Measurements from ENCODE around the gene ARHGEF28. TPM values are rescaled to one million over a fixed set of nuclear protein-coding genes. Genes with fewer than 3 reads are reported as not detected.
A peak's percentile ranks its signal among the peaks of the same experiment; 100 is the strongest.

ARHGEF28 gene
- total RNA-seq, 1 experiment from 2014 or later, result 0.42 TPM

GRCh38 chr5:73902327-73903051 is 276.5 kb downstream of the ARHGEF28 start:
- Histone ChIP-seq H3K4me3 (ENCODE audit: insufficient read depth, low read depth, low read length) (no peak overlapping the region), H3K36me3 (replicated peaks; ENCODE audit: control insufficient read depth, insufficient read depth, low read length) (no peaks in the 10 kb centered on the region), H3K27me3 (ENCODE audit: control insufficient read depth, insufficient read depth, low read length) (no peaks in the 10 kb centered on the region)
- peak; percentile 57 for DNase-seq

DNA sequence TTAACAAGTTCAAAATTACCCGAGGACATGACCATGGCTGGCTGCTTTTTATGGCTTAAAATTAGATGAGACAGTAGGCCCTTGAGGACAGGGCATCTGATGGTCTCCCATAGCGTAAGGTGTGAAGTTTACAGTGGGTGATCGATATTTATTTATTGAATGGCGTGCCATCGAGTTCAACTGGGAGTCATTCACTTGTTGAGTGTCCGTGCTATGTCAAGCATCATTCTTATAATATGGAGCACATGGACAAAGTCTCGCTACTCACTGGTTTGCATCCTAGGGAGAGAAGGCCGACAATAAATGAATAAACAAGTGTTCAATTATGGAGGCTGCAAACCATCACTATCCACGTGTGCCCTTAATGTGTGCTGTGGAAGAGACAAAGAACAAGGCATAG is 277.2 kb downstream of the ARHGEF28 start:
- Histone ChIP-seq H3K4me3 (ENCODE audit: insufficient read depth, low read depth, low read length) (no peak overlapping the region), H3K36me3 (replicated peaks; ENCODE audit: control insufficient read depth, insufficient read depth, low read length) (no peaks in the 10 kb centered on the region), H3K27me3 (ENCODE audit: control insufficient read depth, insufficient read depth, low read length) (no peaks in the 10 kb centered on the region)
- no peak for DNase-seq

DNA sequence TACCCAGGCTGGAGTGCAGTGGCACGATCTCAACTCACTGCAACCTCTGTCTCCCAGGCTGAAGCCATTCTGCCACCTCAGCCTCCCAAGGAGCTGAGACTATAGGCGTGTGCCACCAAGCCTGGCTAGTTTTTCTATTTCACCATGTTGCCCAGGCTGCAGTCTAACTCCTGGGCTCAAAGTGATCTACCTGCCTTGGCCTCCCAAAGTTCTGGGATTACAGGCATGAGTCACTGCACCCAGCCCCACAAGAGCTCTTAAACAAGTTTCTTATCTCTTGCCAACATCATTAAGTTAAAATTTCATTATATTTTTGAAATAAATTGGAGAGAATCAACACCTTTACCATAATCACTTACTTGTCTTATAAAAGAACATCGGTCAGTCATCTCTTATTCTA is 280.3 kb downstream of the ARHGEF28 start:
- Histone ChIP-seq H3K4me3 (ENCODE audit: insufficient read depth, low read depth, low read length) (no peak overlapping the region), H3K36me3 (replicated peaks; ENCODE audit: control insufficient read depth, insufficient read depth, low read length) (no peaks in the 10 kb centered on the region), H3K27me3 (ENCODE audit: control insufficient read depth, insufficient read depth, low read length) (no peaks in the 10 kb centered on the region)
- DNase-seq, result no peak

GRCh38 chr5:73907164-73907563 is 281.2 kb downstream of the ARHGEF28 start:
- Histone ChIP-seq H3K4me3 (ENCODE audit: insufficient read depth, low read depth, low read length) (no peak overlapping the region), H3K27me3 (ENCODE audit: control insufficient read depth, insufficient read depth, low read length) (no peaks in the 10 kb centered on the region), H3K36me3 (replicated peaks; ENCODE audit: control insufficient read depth, insufficient read depth, low read length) (no peaks in the 10 kb centered on the region)
- no peak for DNase-seq

DNA sequence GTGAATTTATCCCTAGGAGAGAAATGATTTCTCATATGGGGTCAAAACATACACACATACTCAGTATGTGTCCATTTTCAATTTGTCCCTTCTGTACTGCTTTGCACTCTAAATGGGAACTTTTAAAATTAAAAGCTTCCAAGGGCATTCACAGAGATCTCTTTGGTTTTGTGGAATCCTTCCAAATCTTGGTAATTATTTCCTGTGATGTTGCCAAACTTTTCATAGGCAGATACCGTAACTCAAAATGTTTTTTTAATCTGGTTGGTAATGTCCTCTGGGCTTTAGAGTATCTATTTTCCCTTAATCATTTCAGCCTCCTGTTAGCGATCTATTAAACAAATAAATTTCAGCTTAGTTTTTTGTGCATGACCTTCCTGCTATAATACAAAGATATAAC is 282.4 kb downstream of the ARHGEF28 start:
- no peak for DNase-seq
- no peaks in the 10 kb centered on the region for H3K27me3 ChIP-seq (ENCODE audit: control insufficient read depth, insufficient read depth, low read length)
- H3K36me3 ChIP-seq (replicated peaks; ENCODE audit: control insufficient read depth, insufficient read depth, low read length), result no peaks in the 10 kb centered on the region
- H3K4me3 ChIP-seq (ENCODE audit: insufficient read depth, low read depth, low read length), result no peak overlapping the region

DNA sequence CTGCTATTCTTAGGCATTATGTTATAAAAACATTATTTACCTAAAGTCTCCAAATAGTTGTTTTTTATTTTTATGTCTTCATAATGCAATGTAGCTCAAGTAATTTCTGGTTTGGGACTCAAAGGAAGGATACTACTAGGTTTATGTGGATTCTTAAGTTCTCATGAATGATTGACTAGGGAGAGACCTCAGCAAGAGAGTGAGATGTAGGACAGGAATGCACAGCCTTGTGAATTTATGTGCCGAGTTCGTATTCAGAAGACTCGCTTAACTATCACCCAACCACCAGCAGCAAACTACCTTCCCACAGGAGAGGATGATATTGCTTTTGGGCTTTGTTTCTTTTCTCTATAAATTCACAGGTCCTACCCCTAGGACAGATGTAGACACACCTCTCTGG is 282.9 kb downstream of the ARHGEF28 start:
- Histone ChIP-seq H3K36me3 (replicated peaks; ENCODE audit: control insufficient read depth, insufficient read depth, low read length) (no peaks in the 10 kb centered on the region), H3K4me3 (ENCODE audit: insufficient read depth, low read depth, low read length) (no peak overlapping the region), H3K27me3 (ENCODE audit: control insufficient read depth, insufficient read depth, low read length) (no peaks in the 10 kb centered on the region)
- DNase-seq, result no peak

GRCh38 chr5:73909474-73909873 is 283.5 kb downstream of the ARHGEF28 start:
- peak; percentile 30 for DNase-seq
- Histone ChIP-seq H3K36me3 (replicated peaks; ENCODE audit: control insufficient read depth, insufficient read depth, low read length) (no peaks in the 10 kb centered on the region), H3K27me3 (ENCODE audit: control insufficient read depth, insufficient read depth, low read length) (no peaks in the 10 kb centered on the region), H3K4me3 (ENCODE audit: insufficient read depth, low read depth, low read length) (no peak overlapping the region)

GRCh38 chr5:73911761-73912393 is 285.9 kb downstream of the ARHGEF28 start:
- H3K36me3 ChIP-seq (replicated peaks; ENCODE audit: control insufficient read depth, insufficient read depth, low read length), result no peaks in the 10 kb centered on the region
- no peaks in the 10 kb centered on the region for H3K27me3 ChIP-seq (ENCODE audit: control insufficient read depth, insufficient read depth, low read length)
- H3K4me3 ChIP-seq (ENCODE audit: insufficient read depth, low read depth, low read length), result no peak overlapping the region
- DNase-seq, result no peak

DNA sequence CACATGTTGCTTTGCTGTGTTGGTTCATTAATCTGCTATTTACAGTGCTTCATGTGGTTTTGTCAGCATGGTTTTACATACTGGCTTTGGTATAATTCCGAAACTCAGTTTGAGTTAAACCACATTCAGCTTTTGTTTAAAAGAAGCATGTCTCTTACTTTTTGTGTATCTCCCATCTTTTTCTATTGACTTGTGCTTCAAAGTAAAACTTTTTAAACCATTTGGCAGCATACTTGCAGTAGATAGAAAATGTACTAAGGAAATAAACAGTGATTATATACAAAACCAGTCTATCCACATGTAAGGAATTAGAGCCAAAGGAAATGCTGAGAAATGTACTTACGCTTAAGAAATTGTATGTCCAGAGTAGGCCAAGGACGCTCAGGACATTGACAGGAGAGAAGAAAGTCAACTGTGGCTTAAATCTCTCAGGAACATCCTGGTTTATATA is 286.9 kb downstream of the ARHGEF28 start:
- no peak for DNase-seq
- Histone ChIP-seq H3K4me3 (ENCODE audit: insufficient read depth, low read depth, low read length) (no peak overlapping the region), H3K36me3 (replicated peaks; ENCODE audit: control insufficient read depth, insufficient read depth, low read length) (no peaks in the 10 kb centered on the region), H3K27me3 (ENCODE audit: control insufficient read depth, insufficient read depth, low read length) (no peaks in the 10 kb centered on the region)

DNA sequence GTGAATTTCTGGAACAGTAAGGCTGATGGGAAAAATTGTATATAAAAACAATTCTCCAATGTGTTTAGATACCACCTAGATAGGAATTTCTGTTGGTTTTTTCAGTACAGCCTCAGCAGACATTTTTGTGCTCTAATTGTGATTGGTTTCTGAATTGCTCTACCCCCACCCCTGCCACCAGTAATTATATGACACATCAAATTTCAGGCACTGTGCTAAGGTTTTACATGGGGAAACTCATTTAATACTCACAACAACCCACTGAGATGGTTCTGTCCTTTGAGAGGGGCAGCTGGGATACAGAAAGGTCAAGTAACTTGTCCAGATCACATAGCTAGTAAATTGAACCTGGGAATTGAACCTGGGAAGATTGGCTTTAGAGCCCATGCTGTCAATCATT is 288.0 kb downstream of the ARHGEF28 start:
- H3K27me3 ChIP-seq (ENCODE audit: control insufficient read depth, insufficient read depth, low read length), result no peaks in the 10 kb centered on the region
- H3K4me3 ChIP-seq (ENCODE audit: insufficient read depth, low read depth, low read length), result no peak overlapping the region
- H3K36me3 ChIP-seq (replicated peaks; ENCODE audit: control insufficient read depth, insufficient read depth, low read length), result no peaks in the 10 kb centered on the region
- no peak for DNase-seq

DNA sequence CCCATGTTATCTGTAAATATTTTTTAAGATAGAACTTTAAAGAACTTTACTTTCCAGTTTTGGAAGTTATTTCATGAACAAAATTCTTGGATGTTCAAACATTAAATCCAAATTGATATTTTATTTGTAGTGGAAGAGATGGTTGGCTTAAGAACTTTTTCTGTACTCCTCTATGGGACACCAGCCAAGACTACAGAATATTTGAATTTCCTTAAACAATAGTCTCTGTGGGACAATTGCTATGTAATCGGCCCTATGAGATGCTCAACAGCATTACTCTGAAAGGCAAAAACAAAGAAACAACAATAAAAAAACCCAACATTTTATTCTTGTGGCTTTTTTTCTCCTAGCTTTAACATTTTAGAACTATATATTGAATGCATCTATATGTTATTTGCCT is 289.3 kb downstream of the ARHGEF28 start:
- no peak for DNase-seq
- Histone ChIP-seq H3K27me3 (ENCODE audit: control insufficient read depth, insufficient read depth, low read length) (no peaks in the 10 kb centered on the region), H3K4me3 (ENCODE audit: insufficient read depth, low read depth, low read length) (no peak overlapping the region), H3K36me3 (replicated peaks; ENCODE audit: control insufficient read depth, insufficient read depth, low read length) (no peaks in the 10 kb centered on the region)

GRCh38 chr5:73917433-73917832 is 291.4 kb downstream of the ARHGEF28 start:
- Histone ChIP-seq H3K4me3 (ENCODE audit: insufficient read depth, low read depth, low read length) (no peak overlapping the region), H3K36me3 (replicated peaks; ENCODE audit: control insufficient read depth, insufficient read depth, low read length) (no peaks in the 10 kb centered on the region), H3K27me3 (ENCODE audit: control insufficient read depth, insufficient read depth, low read length) (no peaks in the 10 kb centered on the region)
- DNase-seq, result no peak

DNA sequence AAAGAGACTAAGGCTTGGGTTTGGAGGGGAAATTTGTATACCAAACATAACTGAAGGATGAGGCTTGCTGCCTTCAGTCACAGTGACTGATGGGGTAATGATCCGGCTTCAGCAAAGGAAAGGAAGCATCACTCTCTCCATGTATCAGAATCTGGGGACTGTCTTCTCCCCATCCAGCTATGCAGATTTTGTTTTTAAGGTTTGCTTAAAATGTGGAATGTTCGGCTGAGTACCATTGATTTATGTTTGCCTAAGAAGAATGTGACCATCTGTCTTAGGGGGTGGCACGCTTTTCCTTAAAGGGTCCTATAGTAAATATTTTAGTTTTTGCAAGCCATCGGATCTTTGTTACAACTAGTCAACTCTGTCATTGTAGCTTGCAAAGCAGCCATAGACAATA is 291.9 kb downstream of the ARHGEF28 start:
- no peaks in the 10 kb centered on the region for H3K36me3 ChIP-seq (replicated peaks; ENCODE audit: control insufficient read depth, insufficient read depth, low read length)
- H3K27me3 ChIP-seq (ENCODE audit: control insufficient read depth, insufficient read depth, low read length), result no peaks in the 10 kb centered on the region
- DNase-seq, result no peak

DNA sequence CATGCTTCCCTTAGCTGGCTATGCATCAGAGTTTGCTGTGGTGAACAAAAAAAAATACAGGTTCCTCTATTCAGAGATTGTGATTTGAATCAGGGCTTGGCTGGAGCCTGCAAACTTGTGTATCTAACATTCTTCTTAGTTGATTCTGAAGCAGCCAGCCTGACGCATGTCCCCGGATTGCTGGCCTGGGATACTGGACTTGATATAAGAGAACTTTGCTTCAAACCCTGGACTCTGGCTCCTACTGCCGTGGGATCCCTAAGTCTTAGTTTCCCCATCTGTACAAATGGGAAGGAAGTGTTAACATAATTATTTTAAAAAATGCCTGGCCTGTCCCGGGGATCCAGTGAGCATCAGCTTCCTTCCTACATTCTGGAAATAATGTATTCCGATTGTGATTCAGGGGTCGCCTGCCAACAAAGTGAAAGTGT is 292.8 kb downstream of the ARHGEF28 start:
- no peak for DNase-seq
- H3K27me3 ChIP-seq (ENCODE audit: control insufficient read depth, insufficient read depth, low read length), result no peaks in the 10 kb centered on the region
- H3K4me3 ChIP-seq (ENCODE audit: insufficient read depth, low read depth, low read length), result no peak overlapping the region
- no peaks in the 10 kb centered on the region for H3K36me3 ChIP-seq (replicated peaks; ENCODE audit: control insufficient read depth, insufficient read depth, low read length)

More for the DNA sequence above, 291.9 kb downstream of the ARHGEF28 start:
- no peak overlapping the region for H3K4me3 ChIP-seq (ENCODE audit: insufficient read depth, low read depth, low read length)

GRCh38 chr5:73921741-73922140 is 295.7 kb downstream of the ARHGEF28 start:
- no peaks in the 10 kb centered on the region for H3K27me3 ChIP-seq (ENCODE audit: control insufficient read depth, insufficient read depth, low read length)
- DNase-seq, result no peak
- no peaks in the 10 kb centered on the region for H3K36me3 ChIP-seq (replicated peaks; ENCODE audit: control insufficient read depth, insufficient read depth, low read length)
- H3K4me3 ChIP-seq (ENCODE audit: insufficient read depth, low read depth, low read length), result no peak overlapping the region

Data from H7 (cell line).